Progenitor cell of endocrine pancreas (in vitro differentiated cells): ENCODE results near the gene GRIK2. TPM values are rescaled to one million over a fixed set of nuclear protein-coding genes. Genes with fewer than 3 reads are reported as not detected.

Experiments used
- DNase-seq: peaks from one replicate; pipeline ENCODE4 v3.0.0; 2021; ENCODE audit warnings: low spot score; ENCODE audit not compliant: unreplicated experiment
- H3K27ac Mint-ChIP-seq: 2 replicates; pipeline ENCODE4 v1.8.0; 2021; ENCODE audit warnings: mild to moderate bottlenecking, moderate library complexity, mixed read lengths
- H3K27me3 Mint-ChIP-seq: 2 replicates; pipeline ENCODE4 v1.8.0; 2021; ENCODE audit warnings: mixed read lengths
- H3K36me3 Mint-ChIP-seq: 2 replicates; pipeline ENCODE4 v1.8.0; 2022; ENCODE audit warnings: mixed read lengths; ENCODE audit not compliant: insufficient read depth
- H3K4me1 Mint-ChIP-seq: 2 replicates; pipeline ENCODE4 v1.8.0; 2021; ENCODE audit warnings: low read depth, mixed read lengths
- H3K4me3 Mint-ChIP-seq: 2 replicates; pipeline ENCODE4 v1.8.0; 2021; ENCODE audit warnings: low read depth, mild to moderate bottlenecking, moderate library complexity, mixed read lengths
- H3K9me3 Mint-ChIP-seq: 2 replicates; pipeline ENCODE4 v1.8.0; 2021; ENCODE audit warnings: low read depth, mixed read lengths
- total RNA-seq: library from RNA; stranded (reverse); gene quantifications from 2 replicates; pipeline ENCODE4 v1.2.1, GENCODE V29; 2021
- TF ChIP-seq, protein P1 (sequence below): fragments of 200-600 bp; sonication (generic); IDR thresholded peaks from one replicate; pipeline ENCODE4 v1.5.0; 2021; ENCODE audit warnings: antibody characterized with exemption, mild to moderate bottlenecking; ENCODE audit not compliant: unreplicated experiment

GRIK2 gene
- total RNA-seq, 1 donor from 2014 or later: 6.3 TPM

GRCh38 chr6:101401171-101401570, 7.7 kb downstream of the GRIK2 start:
- Mint-ChIP-seq H3K4me3 (no peak overlapping the region), H3K27ac (no peak overlapping the region), H3K36me3 (no peaks in the 10 kb centered on the region), H3K9me3 (no peaks in the 10 kb centered on the region), H3K27me3 (peaks cover 46% of the 10 kb centered on the region), H3K4me1 (peaks cover 21% of the 10 kb centered on the region)
- TF ChIP-seq, protein P1, sequence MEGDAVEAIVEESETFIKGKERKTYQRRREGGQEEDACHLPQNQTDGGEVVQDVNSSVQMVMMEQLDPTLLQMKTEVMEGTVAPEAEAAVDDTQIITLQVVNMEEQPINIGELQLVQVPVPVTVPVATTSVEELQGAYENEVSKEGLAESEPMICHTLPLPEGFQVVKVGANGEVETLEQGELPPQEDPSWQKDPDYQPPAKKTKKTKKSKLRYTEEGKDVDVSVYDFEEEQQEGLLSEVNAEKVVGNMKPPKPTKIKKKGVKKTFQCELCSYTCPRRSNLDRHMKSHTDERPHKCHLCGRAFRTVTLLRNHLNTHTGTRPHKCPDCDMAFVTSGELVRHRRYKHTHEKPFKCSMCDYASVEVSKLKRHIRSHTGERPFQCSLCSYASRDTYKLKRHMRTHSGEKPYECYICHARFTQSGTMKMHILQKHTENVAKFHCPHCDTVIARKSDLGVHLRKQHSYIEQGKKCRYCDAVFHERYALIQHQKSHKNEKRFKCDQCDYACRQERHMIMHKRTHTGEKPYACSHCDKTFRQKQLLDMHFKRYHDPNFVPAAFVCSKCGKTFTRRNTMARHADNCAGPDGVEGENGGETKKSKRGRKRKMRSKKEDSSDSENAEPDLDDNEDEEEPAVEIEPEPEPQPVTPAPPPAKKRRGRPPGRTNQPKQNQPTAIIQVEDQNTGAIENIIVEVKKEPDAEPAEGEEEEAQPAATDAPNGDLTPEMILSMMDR: no peak
- DNase-seq: no peak

DNA sequence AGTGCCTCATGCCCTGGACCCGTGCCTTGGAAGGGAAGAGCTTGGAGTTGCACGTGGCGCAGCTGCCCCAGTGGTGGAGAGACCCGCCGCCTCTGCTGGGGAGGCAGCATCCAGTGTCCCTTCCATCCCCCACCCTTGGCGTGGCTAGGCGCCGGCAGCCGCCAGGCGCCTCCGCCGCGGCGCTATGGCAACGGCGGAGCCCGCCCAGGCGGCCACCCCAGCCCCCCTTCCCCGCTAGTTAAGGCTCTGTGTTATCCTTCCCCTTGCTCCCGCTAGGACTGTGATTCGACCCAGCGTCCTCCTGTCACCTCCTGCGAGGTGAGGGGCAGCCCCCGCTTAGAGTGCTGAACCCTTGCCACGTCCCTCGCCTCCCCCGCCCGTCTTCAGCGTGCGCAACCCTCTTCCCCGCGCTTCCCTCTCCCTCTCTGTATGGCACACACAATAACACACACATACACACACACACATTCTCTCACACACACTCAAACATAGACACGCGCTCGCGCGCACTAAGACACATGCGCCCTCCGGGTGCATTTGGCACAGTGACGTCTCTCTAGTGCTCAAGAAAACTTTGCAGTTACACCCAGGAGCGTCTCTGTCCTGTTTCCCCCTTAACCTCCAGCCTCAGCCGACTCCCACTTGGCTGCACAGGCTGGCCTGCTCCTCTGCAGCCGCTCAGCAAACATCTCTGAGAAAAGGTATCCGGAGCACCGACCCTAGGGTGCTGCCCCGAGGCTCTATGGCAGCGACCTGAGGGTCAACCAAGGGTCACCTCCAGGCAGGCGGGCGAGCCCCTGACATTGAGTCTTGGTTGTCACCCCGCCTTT, 8.5 kb downstream of the GRIK2 start:
- Mint-ChIP-seq H3K36me3 (no peaks in the 10 kb centered on the region), H3K4me1 (peaks cover 21% of the 10 kb centered on the region), H3K4me3 (peak overlapping the region; percentile 60), H3K9me3 (no peaks in the 10 kb centered on the region), H3K27ac (peak overlapping the region; percentile 2), H3K27me3 (peaks cover 46% of the 10 kb centered on the region)
- no peak for DNase-seq
- TF ChIP-seq, protein P1: no peak

DNA sequence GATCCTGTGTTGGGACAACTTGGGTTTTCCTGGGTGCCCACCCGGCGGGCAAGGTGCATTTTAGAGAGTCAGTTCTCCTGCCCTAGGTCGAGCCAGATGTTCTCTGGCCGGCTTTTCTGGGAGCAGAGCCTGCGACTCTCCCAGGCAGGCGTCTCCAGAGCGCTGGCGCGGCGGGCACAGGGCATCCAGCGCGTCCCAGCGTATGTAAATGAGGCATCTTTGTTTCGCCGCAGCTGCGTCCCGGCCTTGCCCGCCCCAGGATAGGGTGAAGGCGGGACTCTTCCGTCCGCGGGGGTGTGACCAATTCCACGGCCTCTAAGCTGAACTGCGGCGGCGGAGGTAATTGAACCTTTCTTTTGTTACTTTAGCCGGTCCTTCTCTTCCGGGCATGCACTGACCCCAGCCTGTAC, 9.1 kb downstream of the GRIK2 start:
- no peaks in the 10 kb centered on the region for H3K36me3 Mint-ChIP-seq
- DNase-seq: no peak
- no peaks in the 10 kb centered on the region for H3K9me3 Mint-ChIP-seq
- TF ChIP-seq, protein P1: no peak
- H3K4me3 Mint-ChIP-seq: peak overlapping the region; percentile 60
- H3K27ac Mint-ChIP-seq: no peak overlapping the region
- peaks cover 21% of the 10 kb centered on the region for H3K4me1 Mint-ChIP-seq
- peaks cover 46% of the 10 kb centered on the region for H3K27me3 Mint-ChIP-seq

GRCh38 chr6:101403216-101403945, 9.9 kb downstream of the GRIK2 start:
- H3K27ac Mint-ChIP-seq: no peak overlapping the region
- peak overlapping the region; percentile 60 for H3K4me3 Mint-ChIP-seq
- H3K4me1 Mint-ChIP-seq: peaks cover 21% of the 10 kb centered on the region
- no peak for DNase-seq
- H3K27me3 Mint-ChIP-seq: peaks cover 44% of the 10 kb centered on the region
- no peaks in the 10 kb centered on the region for H3K9me3 Mint-ChIP-seq
- TF ChIP-seq, protein P1: no peak
- no peaks in the 10 kb centered on the region for H3K36me3 Mint-ChIP-seq

GRCh38 chr6:101404775-101405174, 11.3 kb downstream of the GRIK2 start:
- Mint-ChIP-seq H3K36me3 (no peaks in the 10 kb centered on the region), H3K4me3 (no peak overlapping the region), H3K27ac (no peak overlapping the region), H3K27me3 (peaks cover 30% of the 10 kb centered on the region), H3K9me3 (no peaks in the 10 kb centered on the region), H3K4me1 (peaks cover 18% of the 10 kb centered on the region)
- TF ChIP-seq, protein P1: no peak
- no peak for DNase-seq
